GM23338 (cell line): ENCODE measurements around the gene PCDHGA1. TPM values are rescaled to one million over a fixed set of nuclear protein-coding genes. Genes with fewer than 3 reads are reported as not detected.
A peak's percentile ranks its signal among the peaks of the same experiment; 100 is the strongest.

Source experiments
- ATAC-seq: fragments of 200-7000 bp; cut with Tn5 transposase; 3 replicates; pipeline ENCODE4 v1.9.1; 2020
- DNase-seq: peaks from one replicate; pipeline ENCODE4 v3.0.0-alpha.2; 2015; ENCODE audit warnings: low spot score
- H2AFZ ChIP-seq: fragments of 200-600 bp; sonication (generic); 2 replicates; pipeline ENCODE4 v1.8.0; 2016; ENCODE audit warnings: antibody characterized with exemption, mild to moderate bottlenecking, moderate library complexity
- H3F3A ChIP-seq: fragments of 200-600 bp; sonication (generic); replicated peaks from 2 replicates; pipeline ENCODE4 v1.8.0; 2017; ENCODE audit warnings: antibody characterized with exemption, mixed run types, low read depth
- H3K27ac ChIP-seq: fragments of 200-600 bp; sonication (generic); 2 replicates; pipeline ENCODE4 v1.6.1; 2016; ENCODE audit warnings: low read depth
- H3K27me3 ChIP-seq: fragments of 200-600 bp; sonication (generic); 2 replicates; pipeline ENCODE4 v1.8.0; 2016; ENCODE audit warnings: mild to moderate bottlenecking, mixed run types, moderate library complexity; ENCODE audit not compliant: insufficient read depth
- H3K36me3 ChIP-seq: fragments of 200-600 bp; sonication (generic); 2 replicates; pipeline ENCODE4 v1.8.0; 2016; ENCODE audit warnings: mild to moderate bottlenecking; ENCODE audit not compliant: insufficient read depth
- H3K4me1 ChIP-seq: fragments of 200-600 bp; sonication (generic); 2 replicates; pipeline ENCODE4 v1.8.0; 2016; ENCODE audit warnings: mild to moderate bottlenecking, moderate library complexity; ENCODE audit not compliant: insufficient read depth
- H3K4me2 ChIP-seq: fragments of 200-600 bp; sonication (generic); 2 replicates; pipeline ENCODE4 v1.7.1; 2017; ENCODE audit warnings: mixed run types
- H3K4me3 ChIP-seq: fragments of 200-600 bp; sonication (generic); 2 replicates; pipeline ENCODE4 v1.6.1; 2016; ENCODE audit warnings: mixed run types
- H3K79me2 ChIP-seq: fragments of 200-600 bp; sonication (generic); replicated peaks from 2 replicates; pipeline ENCODE4 v1.8.0; 2017; ENCODE audit warnings: mild to moderate bottlenecking; ENCODE audit not compliant: insufficient read depth
- H3K9me2 ChIP-seq: fragments of 200-600 bp; sonication (generic); 2 replicates; pipeline ENCODE4 v1.8.0; 2017; ENCODE audit not compliant: insufficient read depth
- H4K20me1 ChIP-seq: fragments of 200-600 bp; sonication (generic); replicated peaks from 2 replicates; pipeline ENCODE4 v1.8.0; 2017; ENCODE audit warnings: mild to moderate bottlenecking; ENCODE audit not compliant: insufficient read depth
- H3K27ac Mint-ChIP-seq: 2 replicates; pipeline ENCODE4 v1.8.0; 2020; ENCODE audit warnings: inconsistent platforms, mild to moderate bottlenecking, moderate library complexity, mixed read lengths
- H3K27me3 Mint-ChIP-seq: 3 replicates; pipeline ENCODE4 v1.8.0; 2022; ENCODE audit warnings: low read depth, mild to moderate bottlenecking, moderate library complexity, mixed read lengths, inconsistent platforms; ENCODE audit not compliant: insufficient read depth, poor library complexity
- H3K36me3 Mint-ChIP-seq: 3 replicates; pipeline ENCODE4 v1.8.0; 2021; ENCODE audit warnings: low read depth, mild to moderate bottlenecking, inconsistent platforms, moderate library complexity, mixed read lengths
- H3K4me1 Mint-ChIP-seq: 3 replicates; pipeline ENCODE4 v1.8.0; 2020; ENCODE audit warnings: mild to moderate bottlenecking, inconsistent platforms, mixed read lengths
- H3K4me3 Mint-ChIP-seq: 3 replicates; pipeline ENCODE4 v1.8.0; 2021; ENCODE audit warnings: moderate library complexity, mild to moderate bottlenecking, inconsistent platforms, mixed read lengths
- H3K9me3 Mint-ChIP-seq: 3 replicates; pipeline ENCODE4 v1.8.0; 2020; ENCODE audit warnings: moderate library complexity, mild to moderate bottlenecking, inconsistent platforms, mixed read lengths
- CREB1 ChIP-seq: fragments of 250-450 bp; sonication (Bioruptor Pico); IDR thresholded peaks from 2 replicates; pipeline ENCODE4 v1.5.0; 2020; ENCODE audit warnings: low read depth, mild to moderate bottlenecking, moderate library complexity
- EZH2 ChIP-seq: fragments of 200-600 bp; sonication (generic); IDR thresholded peaks from one replicate; pipeline ENCODE4 v1.8.0; 2017; ENCODE audit warnings: antibody characterized with exemption, mild to moderate bottlenecking, low read depth; ENCODE audit not compliant: unreplicated experiment
- JUNB ChIP-seq: IDR thresholded peaks from one replicate; pipeline ENCODE4 v1.6.1; 2016; ENCODE audit warnings: antibody characterized with exemption; ENCODE audit not compliant: unreplicated experiment
- STAT1 ChIP-seq: IDR thresholded peaks from one replicate; pipeline ENCODE4 v1.6.1; 2016; ENCODE audit warnings: antibody characterized with exemption; ENCODE audit not compliant: unreplicated experiment
- ZNF331 ChIP-seq: fragments of 250-450 bp; sonication (Bioruptor Pico); IDR thresholded peaks from 2 replicates; pipeline ENCODE4 v1.5.0; 2020; ENCODE audit warnings: low read depth, mild to moderate bottlenecking, moderate library complexity
- ZNF462 ChIP-seq: fragments of 250-450 bp; sonication (Bioruptor Pico); IDR thresholded peaks from 2 replicates; pipeline ENCODE4 v1.5.0; 2020; ENCODE audit warnings: mild to moderate bottlenecking, moderate library complexity
- polyA plus RNA-seq: library from polyadenylated mRNA; unstranded; fragments of >200 nt; fragmentation: Nextera tagmentation; extraction: Ambion mirVana; gene quantifications from 2 replicates; pipeline ENCODE4 v1.2.1, GENCODE V29; 2016
- total RNA-seq: library from RNA; depleted of rRNA; stranded (reverse); fragments of >200 nt; shearing (Covaris generic); gene quantifications from 2 replicates; pipeline ENCODE4 v1.2.3, GENCODE V29; 2014
- TF ChIP-seq, protein P1 (sequence below): IDR thresholded peaks from 2 replicates; pipeline ENCODE4 v1.6.1; 2016; ENCODE audit warnings: antibody characterized with exemption

Gene PCDHGA1
- total and polyA plus RNA-seq, 2 experiments from 2014 or later, result 0.39 to 1.7 TPM

DNA sequence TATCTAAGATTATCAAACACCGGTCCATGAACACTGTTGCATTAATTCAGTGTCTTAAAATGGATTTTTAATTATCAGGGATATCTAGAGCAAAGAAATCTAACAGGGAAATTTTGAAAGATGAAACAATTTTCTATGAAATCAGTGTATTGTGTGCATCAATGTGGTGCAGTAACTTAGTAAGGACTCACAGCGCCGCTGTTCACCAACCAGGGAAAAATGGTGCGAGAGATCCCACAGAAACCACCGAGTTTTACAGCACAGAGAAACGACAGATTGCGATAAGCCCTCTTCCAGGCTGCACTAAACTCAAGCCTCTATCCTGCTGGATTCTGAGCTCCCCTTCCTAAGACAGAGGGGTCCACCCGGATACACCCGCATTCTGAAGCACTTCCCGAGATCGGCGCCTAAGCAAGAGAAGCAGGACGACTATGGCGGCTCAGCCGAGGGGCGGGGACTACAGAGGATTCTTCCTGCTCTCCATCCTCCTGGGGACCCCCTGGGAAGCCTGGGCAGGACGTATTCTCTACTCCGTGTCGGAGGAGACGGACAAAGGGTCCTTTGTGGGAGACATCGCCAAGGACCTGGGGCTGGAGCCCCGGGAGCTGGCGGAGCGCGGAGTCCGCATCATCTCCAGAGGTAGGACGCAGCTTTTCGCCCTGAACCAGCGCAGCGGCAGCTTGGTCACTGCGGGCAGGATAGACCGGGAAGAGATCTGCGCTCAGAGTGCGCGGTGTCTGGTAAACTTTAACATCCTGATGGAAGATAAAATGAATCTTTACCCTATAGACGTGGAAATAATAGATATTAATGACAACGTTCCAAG, 52.4 kb downstream of the PCDHGA1 start, which contains the start of gene PCDHGA7 (continued):
- TF ChIP-seq ZNF462 (CRISPR knock-in tag) (no peak), JUNB (no peak), CREB1 (no peak)

GRCh38 chr5:141383345-141383744, 53.0 kb downstream of the PCDHGA1 start:
- Histone ChIP-seq H4K20me1 (no peaks in the 10 kb centered on the region), H2AFZ (no peak overlapping the region), H3K4me2 (no peak overlapping the region), H3F3A (no peaks in the 10 kb centered on the region), H3K79me2 (no peaks in the 10 kb centered on the region), H3K9me2 (no peaks in the 10 kb centered on the region), H3K27ac (no peak overlapping the region), H3K4me3 (no peak overlapping the region), H3K4me1 (0 out of 2 replicates have a peak, but pooled peaks cover 3% of the 10 kb centered on the region), H3K27me3 (peaks cover 2% of the 10 kb centered on the region; the same call in 1 of the 2 replicates), H3K36me3 (no peaks in the 10 kb centered on the region)
- H3K27me3 Mint-ChIP-seq, result peaks cover 10% of the 10 kb centered on the region
- H3K9me3 Mint-ChIP-seq, result peaks cover 58% of the 10 kb centered on the region
- H3K36me3 Mint-ChIP-seq, result peaks cover 46% of the 10 kb centered on the region
- no peak overlapping the region for H3K27ac Mint-ChIP-seq
- ATAC-seq (no peak), DNase-seq (no peak)
- TF ChIP-seq, protein P1, sequence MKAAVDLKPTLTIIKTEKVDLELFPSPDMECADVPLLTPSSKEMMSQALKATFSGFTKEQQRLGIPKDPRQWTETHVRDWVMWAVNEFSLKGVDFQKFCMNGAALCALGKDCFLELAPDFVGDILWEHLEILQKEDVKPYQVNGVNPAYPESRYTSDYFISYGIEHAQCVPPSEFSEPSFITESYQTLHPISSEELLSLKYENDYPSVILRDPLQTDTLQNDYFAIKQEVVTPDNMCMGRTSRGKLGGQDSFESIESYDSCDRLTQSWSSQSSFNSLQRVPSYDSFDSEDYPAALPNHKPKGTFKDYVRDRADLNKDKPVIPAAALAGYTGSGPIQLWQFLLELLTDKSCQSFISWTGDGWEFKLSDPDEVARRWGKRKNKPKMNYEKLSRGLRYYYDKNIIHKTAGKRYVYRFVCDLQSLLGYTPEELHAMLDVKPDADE, result no peak
- TF ChIP-seq CREB1, result no peak
- no peak for TF ChIP-seq EZH2
- TF ChIP-seq STAT1, result no peak
- TF ChIP-seq ZNF331, result no peak
- H3K4me1 Mint-ChIP-seq, result no peaks in the 10 kb centered on the region
- H3K4me3 Mint-ChIP-seq, result peak overlapping the region; percentile 85
